HG02678 (cell line): ENCODE measurements around the gene ATP4B.

ENCODE experiments used
- ATAC-seq: cut with Tn5 transposase; IDR thresholded peaks from one replicate; pipeline ENCODE4 v1.9.1; 2021; ENCODE audit warnings: mild to moderate bottlenecking, moderate library complexity; ENCODE audit not compliant: unreplicated experiment

ATP4B gene

GRCh38 chr13:113657851-113658741 lies at the start of gene ATP4B:
TSS of gene ATP4B (minus strand) at chr13:113658198. CDS start at chr13:113658144, 54 bp downstream.
- ATAC-seq = no peak

- no peak for ATAC-seq
Measured at GRCh38 chr13:113672002-113672651, 14.1 kb upstream of the ATP4B start.

GRCh38 chr13:113671066-113672001 lies 13.3 kb upstream of the ATP4B start:
- no peak for ATAC-seq

- ATAC-seq = no peak
Measured at GRCh38 chr13:113670541-113670940, 12.5 kb upstream of the ATP4B start.

GRCh38 chr13:113669755-113670341 lies 11.8 kb upstream of the ATP4B start:
- no peak for ATAC-seq

GRCh38 chr13:113669231-113669754 lies 11.3 kb upstream of the ATP4B start:
- ATAC-seq = no peak

GRCh38 chr13:113668491-113668971 lies 10.5 kb upstream of the ATP4B start:
- no peak for ATAC-seq

- no peak for ATAC-seq
Measured at GRCh38 chr13:113667771-113668490, 9.9 kb upstream of the ATP4B start.

GRCh38 chr13:113666951-113667701 lies 9.1 kb upstream of the ATP4B start, which contains the start of gene GRK1:
TSS of gene GRK1 (plus strand) at chr13:113667219. CDS start at chr13:113667387, 168 bp downstream.
- ATAC-seq = no peak

- ATAC-seq = no peak
Measured at GRCh38 chr13:113666329-113666670, 8.3 kb upstream of the ATP4B start.

GRCh38 chr13:113665597-113666328 lies 7.8 kb upstream of the ATP4B start:
- no peak for ATAC-seq

- no peak for ATAC-seq
Measured at GRCh38 chr13:113664751-113665596, 7.0 kb upstream of the ATP4B start.

- ATAC-seq = no peak
Measured at GRCh38 chr13:113663934-113664333, 5.9 kb upstream of the ATP4B start.

- no peak for ATAC-seq
Measured at GRCh38 chr13:113661509-113661908, 3.5 kb upstream of the ATP4B start.

- ATAC-seq = no peak
Measured at GRCh38 chr13:113660066-113660465, 2.1 kb upstream of the ATP4B start.

- no peak for ATAC-seq
Measured at GRCh38 chr13:113659337-113659736, 1.3 kb upstream of the ATP4B start.

- no peak for ATAC-seq
Measured at GRCh38 chr13:113658836-113659235, 838 bp upstream of the ATP4B start.
